HG03575 (cell line): ENCODE measurements around the gene TEX14.
"Not testable (repeated sequence)": the region's sequence is repeated elsewhere in the genome, so short reads cannot be mapped to it uniquely, and the experiment has no call there.

Source experiments
- ATAC-seq: cut with Tn5 transposase; IDR thresholded peaks from one replicate; pipeline ENCODE4 v1.9.1; 2021; ENCODE audit not compliant: unreplicated experiment, insufficient number of reproducible peaks, low FRiP score; ENCODE audit errors: extremely low read depth

Gene TEX14

GRCh38 chr17:58664302-58664701, 27.5 kb downstream of the TEX14 start:
- no peak for ATAC-seq

- no peak for ATAC-seq
These were observed 30.3 kb downstream of the TEX14 start for GRCh38 chr17:58661499-58661898.

- ATAC-seq, result no peak
These were observed 31.2 kb downstream of the TEX14 start for GRCh38 chr17:58660621-58661020.

GRCh38 chr17:58659714-58660084, 32.1 kb downstream of the TEX14 start:
- not testable (repeated sequence) for ATAC-seq

GRCh38 chr17:58658804-58659713, 32.8 kb downstream of the TEX14 start:
- ATAC-seq, result peak; percentile 36

GRCh38 chr17:58657962-58658803, 33.7 kb downstream of the TEX14 start:
- not testable (repeated sequence) for ATAC-seq

- ATAC-seq, result no peak
These were observed 43.6 kb downstream of the TEX14 start for GRCh38 chr17:58648236-58648635.

- ATAC-seq, result no peak
These were observed 48.7 kb downstream of the TEX14 start for GRCh38 chr17:58643147-58643546.

GRCh38 chr17:58641887-58642311, 49.9 kb downstream of the TEX14 start:
- no peak for ATAC-seq

- no peak for ATAC-seq
These were observed 51.6 kb downstream of the TEX14 start for GRCh38 chr17:58640202-58640601.

- ATAC-seq, result no peak
These were observed 52.2 kb downstream of the TEX14 start for GRCh38 chr17:58639681-58640080.

GRCh38 chr17:58637011-58637570, 54.8 kb downstream of the TEX14 start:
- ATAC-seq, result no peak

GRCh38 chr17:58632324-58633314, 59.2 kb downstream of the TEX14 start:
- ATAC-seq, result no peak

GRCh38 chr17:58631523-58632323, 60.1 kb downstream of the TEX14 start:
- peak; percentile 50 for ATAC-seq

- ATAC-seq, result no peak
These were observed 60.8 kb downstream of the TEX14 start for GRCh38 chr17:58630883-58631522.

GRCh38 chr17:58626905-58627304, 64.9 kb downstream of the TEX14 start:
- ATAC-seq, result no peak

- ATAC-seq, result no peak
These were observed 67.1 kb downstream of the TEX14 start for GRCh38 chr17:58624751-58625150.
